ENCODE measurements around the gene FLT4. TPM values are rescaled to one million over a fixed set of nuclear protein-coding genes. Genes with fewer than 3 reads are reported as not detected.

FLT4 gene
- total and polyA plus RNA-seq, 8 donors, result 0.93 to 9.5 (median 3.1) TPM

- Histone ChIP-seq H3K36me3 (no peaks in the 10 kb centered on the region), H3K4me3 (no peak overlapping the region), H3K27ac (no peak overlapping the region), H3K9me3 (no peaks in the 10 kb centered on the region), H3K27me3 (peaks cover 0 to 61% (median 0%) of the 10 kb centered on the region in 3 donors), H3K4me1 (no peaks in the 10 kb centered on the region)
- no peak for DNase-seq
- intact Hi-C loops (cut with DNase I; ENCODE audit: low total_unique reads), result no loop called here
- 70 to 76% (median 73%) methylated on average over 9 to 14 of the region's 14 CpGs for WGBS, 5 donors
- TF ChIP-seq POLR2AphosphoS5 (IDR thresholded peaks at IDR 0.05) (no peak), CTCF (IDR thresholded peaks at IDR 0.05) (no peak), EP300 (IDR thresholded peaks at IDR 0.05) (no peak), POLR2A (IDR thresholded peaks at IDR 0.05) (no peak)
Observed at GRCh38 chr5:180633283-180634177, 15.9 kb downstream of the FLT4 start.

GRCh38 chr5:180632768-180633167 is 16.6 kb downstream of the FLT4 start:
- DNase-seq, result peak in 1 of 2 donors; percentile 36
- peaks cover 0 to 55% (median 0%) of the 10 kb centered on the region in 3 donors for H3K27me3 ChIP-seq
- H3K4me3 ChIP-seq, result no peak overlapping the region
- no peak overlapping the region for H3K27ac ChIP-seq
- intact Hi-C loops (cut with DNase I; ENCODE audit: low total_unique reads), result no loop called here
- 54 to 75% (median 71%) methylated on average over 8 to 10 of the region's 10 CpGs for WGBS, 5 donors
- no peaks in the 10 kb centered on the region for H3K9me3 ChIP-seq
- TF ChIP-seq EP300 (IDR thresholded peaks at IDR 0.05), result no peak
- TF ChIP-seq CTCF (IDR thresholded peaks at IDR 0.05), result no peak
- no peak for TF ChIP-seq POLR2AphosphoS5 (IDR thresholded peaks at IDR 0.05)
- no peak for TF ChIP-seq POLR2A (IDR thresholded peaks at IDR 0.05)
- H3K36me3 ChIP-seq, result no peaks in the 10 kb centered on the region
- no peaks in the 10 kb centered on the region for H3K4me1 ChIP-seq

- Histone ChIP-seq H3K4me3 (no peak overlapping the region), H3K36me3 (no peaks in the 10 kb centered on the region), H3K4me1 (no peaks in the 10 kb centered on the region), H3K9me3 (no peaks in the 10 kb centered on the region), H3K27ac (no peak overlapping the region), H3K27me3 (peaks cover 0 to 54% (median 0%) of the 10 kb centered on the region in 3 donors)
- no peak for TF ChIP-seq POLR2A (IDR thresholded peaks at IDR 0.05)
- no peak for TF ChIP-seq CTCF (IDR thresholded peaks at IDR 0.05)
- TF ChIP-seq EP300 (IDR thresholded peaks at IDR 0.05), result no peak
- TF ChIP-seq POLR2AphosphoS5 (IDR thresholded peaks at IDR 0.05), result no peak
- WGBS, 5 donors, result 55 to 71% (median 67%) methylated on average over 20 to 36 of the region's 36 CpGs
- no peak for DNase-seq
- intact Hi-C loops (cut with DNase I; ENCODE audit: low total_unique reads), result no loop called here
Observed at GRCh38 chr5:180631549-180632383, 17.6 kb downstream of the FLT4 start.

- H3K36me3 ChIP-seq, result no peaks in the 10 kb centered on the region
- H3K9me3 ChIP-seq, result no peaks in the 10 kb centered on the region
- DNase-seq, result no peak
- H3K27me3 ChIP-seq, result peaks cover 0 to 54% (median 0%) of the 10 kb centered on the region in 3 donors
- WGBS, 5 donors, result 86 to 93% (median 92%) methylated on average over 22 of the region's 22 CpGs; no CpG with 5 or more reads in 1 of the 5 donors
- H3K4me1 ChIP-seq, result no peaks in the 10 kb centered on the region
- no peak overlapping the region for H3K27ac ChIP-seq
- no peak overlapping the region for H3K4me3 ChIP-seq
- TF ChIP-seq EP300 (IDR thresholded peaks at IDR 0.05) (no peak), POLR2AphosphoS5 (IDR thresholded peaks at IDR 0.05) (no peak), POLR2A (IDR thresholded peaks at IDR 0.05) (no peak), CTCF (IDR thresholded peaks at IDR 0.05) (no peak)
- intact Hi-C loops (cut with DNase I; ENCODE audit: low total_unique reads), result no loop called here
Observed at GRCh38 chr5:180630426-180630825, 19.0 kb downstream of the FLT4 start.
